Measurements from ENCODE around the gene PAX8. TPM values are rescaled to one million over a fixed set of nuclear protein-coding genes. Genes with fewer than 3 reads are reported as not detected.

The PAX8 gene
- total and polyA plus RNA-seq, 2 experiments from 2014 or later, result 0.21 to 0.32 TPM

DNA sequence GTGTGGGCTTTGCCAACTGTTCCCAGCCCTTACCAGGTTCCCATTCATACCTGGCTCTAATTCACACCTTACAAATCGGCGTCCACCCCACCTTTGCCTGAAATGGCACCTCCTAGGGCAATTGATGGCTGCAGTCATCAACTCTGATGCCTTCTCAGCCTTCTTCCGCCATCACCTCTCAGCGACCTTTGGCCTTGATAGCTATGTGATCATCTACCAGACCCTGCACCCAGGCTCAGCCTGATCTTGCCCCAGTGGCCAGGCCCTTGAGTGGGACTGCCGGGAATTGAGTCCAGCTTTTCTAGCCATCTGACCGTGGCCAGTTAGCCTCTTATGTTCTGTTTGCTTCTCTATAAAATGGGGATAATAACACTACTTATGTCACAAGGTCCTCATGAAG lies 72.5 kb downstream of the PAX8 start:
- no peak overlapping the region for H3K27ac Mint-ChIP-seq
- H4K20me1 ChIP-seq (replicated peaks; ENCODE audit: insufficient read depth), result no peaks in the 10 kb centered on the region
- H3K4me3 Mint-ChIP-seq, result no peak overlapping the region
- no peaks in the 10 kb centered on the region for H3K36me3 Mint-ChIP-seq (ENCODE audit: low read depth)
- peaks cover 3% of the 10 kb centered on the region; the same call in 1 of the 2 replicates for H3K4me1 ChIP-seq (ENCODE audit: insufficient read depth)
- no peaks in the 10 kb centered on the region for H3F3A ChIP-seq (replicated peaks; ENCODE audit: low read depth)
- peaks cover 5% of the 10 kb centered on the region; the same call in 2 of the 3 replicates for H3K4me1 Mint-ChIP-seq
- no peaks in the 10 kb centered on the region for H3K79me2 ChIP-seq (replicated peaks; ENCODE audit: insufficient read depth)
- DNase-seq (ENCODE audit: low spot score) (no peak), ATAC-seq (no peak)
- no peaks in the 10 kb centered on the region for H3K9me3 Mint-ChIP-seq
- H3K9me2 ChIP-seq (ENCODE audit: insufficient read depth), result no peaks in the 10 kb centered on the region
- H3K27me3 ChIP-seq (ENCODE audit: insufficient read depth), result no peaks in the 10 kb centered on the region
- H3K4me2 ChIP-seq, result no peak overlapping the region
- TF ChIP-seq EZH2phosphoT487 (IDR thresholded peaks at IDR 0.05; ENCODE audit: unreplicated experiment), result no peak
- no peak for TF ChIP-seq CTCF (conservative IDR thresholded peaks at IDR 0.05; ENCODE audit: low read depth in 2 of 2)
- TF ChIP-seq EZH2 (IDR thresholded peaks at IDR 0.05; ENCODE audit: low read depth, unreplicated experiment), result no peak
- TF ChIP-seq JUNB (IDR thresholded peaks at IDR 0.05; ENCODE audit: unreplicated experiment), result no peak
- TF ChIP-seq STAT1 (IDR thresholded peaks at IDR 0.05; ENCODE audit: unreplicated experiment), result no peak
- TF ChIP-seq POLR2AphosphoS5 (IDR thresholded peaks at IDR 0.05; ENCODE audit: low read depth), result no peak
- TF ChIP-seq, protein P1, sequence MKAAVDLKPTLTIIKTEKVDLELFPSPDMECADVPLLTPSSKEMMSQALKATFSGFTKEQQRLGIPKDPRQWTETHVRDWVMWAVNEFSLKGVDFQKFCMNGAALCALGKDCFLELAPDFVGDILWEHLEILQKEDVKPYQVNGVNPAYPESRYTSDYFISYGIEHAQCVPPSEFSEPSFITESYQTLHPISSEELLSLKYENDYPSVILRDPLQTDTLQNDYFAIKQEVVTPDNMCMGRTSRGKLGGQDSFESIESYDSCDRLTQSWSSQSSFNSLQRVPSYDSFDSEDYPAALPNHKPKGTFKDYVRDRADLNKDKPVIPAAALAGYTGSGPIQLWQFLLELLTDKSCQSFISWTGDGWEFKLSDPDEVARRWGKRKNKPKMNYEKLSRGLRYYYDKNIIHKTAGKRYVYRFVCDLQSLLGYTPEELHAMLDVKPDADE (IDR thresholded peaks at IDR 0.05), result no peak
- TF ChIP-seq, protein P2, sequence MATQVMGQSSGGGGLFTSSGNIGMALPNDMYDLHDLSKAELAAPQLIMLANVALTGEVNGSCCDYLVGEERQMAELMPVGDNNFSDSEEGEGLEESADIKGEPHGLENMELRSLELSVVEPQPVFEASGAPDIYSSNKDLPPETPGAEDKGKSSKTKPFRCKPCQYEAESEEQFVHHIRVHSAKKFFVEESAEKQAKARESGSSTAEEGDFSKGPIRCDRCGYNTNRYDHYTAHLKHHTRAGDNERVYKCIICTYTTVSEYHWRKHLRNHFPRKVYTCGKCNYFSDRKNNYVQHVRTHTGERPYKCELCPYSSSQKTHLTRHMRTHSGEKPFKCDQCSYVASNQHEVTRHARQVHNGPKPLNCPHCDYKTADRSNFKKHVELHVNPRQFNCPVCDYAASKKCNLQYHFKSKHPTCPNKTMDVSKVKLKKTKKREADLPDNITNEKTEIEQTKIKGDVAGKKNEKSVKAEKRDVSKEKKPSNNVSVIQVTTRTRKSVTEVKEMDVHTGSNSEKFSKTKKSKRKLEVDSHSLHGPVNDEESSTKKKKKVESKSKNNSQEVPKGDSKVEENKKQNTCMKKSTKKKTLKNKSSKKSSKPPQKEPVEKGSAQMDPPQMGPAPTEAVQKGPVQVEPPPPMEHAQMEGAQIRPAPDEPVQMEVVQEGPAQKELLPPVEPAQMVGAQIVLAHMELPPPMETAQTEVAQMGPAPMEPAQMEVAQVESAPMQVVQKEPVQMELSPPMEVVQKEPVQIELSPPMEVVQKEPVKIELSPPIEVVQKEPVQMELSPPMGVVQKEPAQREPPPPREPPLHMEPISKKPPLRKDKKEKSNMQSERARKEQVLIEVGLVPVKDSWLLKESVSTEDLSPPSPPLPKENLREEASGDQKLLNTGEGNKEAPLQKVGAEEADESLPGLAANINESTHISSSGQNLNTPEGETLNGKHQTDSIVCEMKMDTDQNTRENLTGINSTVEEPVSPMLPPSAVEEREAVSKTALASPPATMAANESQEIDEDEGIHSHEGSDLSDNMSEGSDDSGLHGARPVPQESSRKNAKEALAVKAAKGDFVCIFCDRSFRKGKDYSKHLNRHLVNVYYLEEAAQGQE (IDR thresholded peaks at IDR 0.05; ENCODE audit: unreplicated experiment), result no peak
- TF ChIP-seq ZNF462 (CRISPR knock-in tag; IDR thresholded peaks at IDR 0.05), result no peak
- TF ChIP-seq CREB1 (CRISPR knock-in tag; IDR thresholded peaks at IDR 0.05; ENCODE audit: low read depth), result no peak
- H3K4me3 ChIP-seq, result no peak overlapping the region
- H3K36me3 ChIP-seq (ENCODE audit: insufficient read depth), result no peaks in the 10 kb centered on the region
- no peak overlapping the region for H2AFZ ChIP-seq
- no peak overlapping the region for H3K27ac ChIP-seq (ENCODE audit: low read depth)
- H3K27me3 Mint-ChIP-seq (ENCODE audit: insufficient read depth, low read depth, poor library complexity), result peaks cover 4% of the 10 kb centered on the region

All from GM23338 (cell line).